ENCODE data around the gene MAP1A. TPM values are rescaled to one million over a fixed set of nuclear protein-coding genes. Genes with fewer than 3 reads are reported as not detected.

MAP1A gene
- total RNA-seq, 4 donors from 2014 or later, result 5.9 to 27.6 (median 12.8) TPM

Other genes with a start within 250 kb of the MAP1A start
- gene TGM7, start 215.4 kb upstream of the MAP1A start, total RNA-seq, result not detected
- gene LCMT2, start 187.0 kb upstream of the MAP1A start, total RNA-seq, result 10 to 100 TPM in 3 of 4 donors, 1 to 10 TPM in 1; 9.5 to 28.2 (median 12.3) TPM
- gene ZSCAN29, start 146.6 kb upstream of the MAP1A start, total RNA-seq, result 10 to 100 TPM in 3 of 4 donors, 1 to 10 TPM in 1; 5.4 to 39.3 (median 20.5) TPM
- 10 to 100 TPM in 2 of 4 donors, 1 to 10 TPM in 2; 6.9 to 21.2 (median 14.5) TPM for gene TUBGCP4, start 146.5 kb upstream of the MAP1A start, total RNA-seq
- gene TP53BP1, start 24.5 kb upstream of the MAP1A start, total RNA-seq, result 100 to 1,000 TPM in 1 of 4 donors, 10 to 100 TPM in 3; 30.2 to 150 (median 51.4) TPM
- gene PPIP5K1, start 72.6 kb downstream of the MAP1A start, total RNA-seq, result 10 to 100 TPM in 3 of 4 donors, 1 to 10 TPM in 1; 7.1 to 74.8 (median 42.6) TPM
- under 1 TPM in 2 of 4 donors, not detected in 2; 0.29 to 0.90 TPM for gene CKMT1B, start 76.4 kb downstream of the MAP1A start, total RNA-seq
- gene STRC, start 101.2 kb downstream of the MAP1A start, total RNA-seq, result 1 to 10 TPM in 1 of 4 donors, under 1 TPM in 2, not detected in 1; under 0.01 to 2.3 (median 0.88) TPM
- 10 to 100 TPM in 1 of 4 donors, 1 to 10 TPM in 2, under 1 TPM in 1; 0.51 to 18.9 (median 3.3) TPM for gene CATSPER2, start 131.2 kb downstream of the MAP1A start, total RNA-seq
- gene CKMT1A, start 176.3 kb downstream of the MAP1A start, total RNA-seq, result not detected
- 100 to 1,000 TPM in 3 of 4 donors, 10 to 100 TPM in 1; 82.6 to 264 (median 188) TPM for gene PDIA3, start 228.8 kb downstream of the MAP1A start, total RNA-seq